KMS-11 (cell line): ENCODE data around the gene ANLN.

ENCODE experiments used
- H2AFZ ChIP-seq: fragments of 200-600 bp; sonication (generic); 2 replicates; pipeline ENCODE4 v1.6.1; 2016; ENCODE audit warnings: antibody characterized with exemption, mixed run types, low read depth
- H3K27ac ChIP-seq: fragments of 200-600 bp; sonication (generic); 2 replicates; pipeline ENCODE4 v1.6.1; 2016; ENCODE audit warnings: mild to moderate bottlenecking, mixed run types
- H3K27me3 ChIP-seq: fragments of 200-600 bp; sonication (generic); 2 replicates; pipeline ENCODE4 v1.6.1; 2017; ENCODE audit warnings: mild to moderate bottlenecking, low read depth, mixed run types, moderate library complexity; ENCODE audit not compliant: insufficient read depth
- H3K36me3 ChIP-seq: fragments of 200-600 bp; sonication (generic); 2 replicates; pipeline ENCODE4 v1.6.1; 2017; ENCODE audit warnings: mild to moderate bottlenecking, mixed run types; ENCODE audit not compliant: insufficient read depth
- H3K4me1 ChIP-seq: fragments of 200-600 bp; sonication (generic); 2 replicates; pipeline ENCODE4 v1.6.1; 2016; ENCODE audit warnings: mild to moderate bottlenecking, low read depth, mixed run types; ENCODE audit not compliant: poor library complexity, severe bottlenecking
- H3K4me2 ChIP-seq: fragments of 200-600 bp; sonication (generic); 2 replicates; pipeline ENCODE4 v1.7.0; 2016; ENCODE audit warnings: mild to moderate bottlenecking, mixed run types
- H3K4me3 ChIP-seq: fragments of 200-600 bp; sonication (generic); IDR thresholded peaks from 2 replicates; pipeline ENCODE4 v1.6.1; 2017; ENCODE audit warnings: low read depth, low read length, mixed read lengths; ENCODE audit not compliant: insufficient read depth
- H3K79me2 ChIP-seq: fragments of 200-600 bp; sonication (generic); 2 replicates; pipeline ENCODE4 v1.6.1; 2016; ENCODE audit warnings: low read depth, mixed run types; ENCODE audit not compliant: insufficient read depth
- H3K9ac ChIP-seq: fragments of 200-600 bp; sonication (generic); 2 replicates; pipeline ENCODE4 v1.6.1; 2016; ENCODE audit warnings: mild to moderate bottlenecking, mixed run types
- H4K20me1 ChIP-seq: fragments of 200-600 bp; sonication (generic); 2 replicates; pipeline ENCODE4 v1.6.1; 2016; ENCODE audit warnings: mild to moderate bottlenecking, mixed run types; ENCODE audit not compliant: insufficient read depth
- CTCF ChIP-seq: fragments of 200-600 bp; sonication (generic); conservative IDR thresholded peaks from 2 replicates; pipeline ENCODE4 v1.6.1; 2017; ENCODE audit warnings: low read depth, mild to moderate bottlenecking, antibody characterized with exemption, low read length, moderate library complexity, mixed read lengths

ANLN gene

GRCh38 chr7:36363515-36363914, 26.1 kb upstream of the ANLN start:
- H4K20me1 ChIP-seq: no peaks in the 10 kb centered on the region
- no peaks in the 10 kb centered on the region for H3K27me3 ChIP-seq
- TF ChIP-seq CTCF: no peak

GRCh38 chr7:36366005-36366717, 23.5 kb upstream of the ANLN start:
- peak overlapping the region; percentile 54 for H3K4me2 ChIP-seq
- H3K79me2 ChIP-seq: no peaks in the 10 kb centered on the region
- H3K9ac ChIP-seq: peak overlapping the region; percentile 53
- no peaks in the 10 kb centered on the region for H4K20me1 ChIP-seq
- H3K27ac ChIP-seq: no peak overlapping the region
- TF ChIP-seq CTCF: no peak
- no peaks in the 10 kb centered on the region for H3K27me3 ChIP-seq
- H2AFZ ChIP-seq: peak overlapping the region; percentile 98
- no peaks in the 10 kb centered on the region for H3K4me1 ChIP-seq
- no peaks in the 10 kb centered on the region for H3K36me3 ChIP-seq
- no peak overlapping the region for H3K4me3 ChIP-seq

More at GRCh38 chr7:36363515-36363914, 26.1 kb upstream of the ANLN start:
- H3K4me2 ChIP-seq: no peak overlapping the region
- H2AFZ ChIP-seq: no peak overlapping the region
- H3K79me2 ChIP-seq: no peaks in the 10 kb centered on the region
- no peaks in the 10 kb centered on the region for H3K4me1 ChIP-seq
- H3K36me3 ChIP-seq: no peaks in the 10 kb centered on the region
- H3K4me3 ChIP-seq: no peak overlapping the region
- H3K27ac ChIP-seq: no peak overlapping the region
- H3K9ac ChIP-seq: no peak overlapping the region

GRCh38 chr7:36366718-36367560, 22.7 kb upstream of the ANLN start:
- H3K4me2 ChIP-seq: peak overlapping the region; percentile 54
- no peaks in the 10 kb centered on the region for H3K79me2 ChIP-seq
- peak; percentile 84 for TF ChIP-seq CTCF
- no peaks in the 10 kb centered on the region for H3K27me3 ChIP-seq
- H3K27ac ChIP-seq: no peak overlapping the region; the same call in 1 of the 2 replicates
- peak overlapping the region; percentile 53 for H3K9ac ChIP-seq
- no peaks in the 10 kb centered on the region for H3K4me1 ChIP-seq
- peak overlapping the region; percentile 98 for H2AFZ ChIP-seq
- no peaks in the 10 kb centered on the region for H3K36me3 ChIP-seq
- H3K4me3 ChIP-seq: no peak overlapping the region
- H4K20me1 ChIP-seq: no peaks in the 10 kb centered on the region

- Histone ChIP-seq H3K27me3 (no peaks in the 10 kb centered on the region), H3K27ac (no peak overlapping the region), H3K36me3 (no peaks in the 10 kb centered on the region), H3K9ac (peak overlapping the region; percentile 53; the same call in 1 of the 2 replicates), H2AFZ (peak overlapping the region; percentile 98), H4K20me1 (no peaks in the 10 kb centered on the region), H3K4me3 (no peak overlapping the region), H3K4me1 (no peaks in the 10 kb centered on the region), H3K4me2 (peak overlapping the region; percentile 54), H3K79me2 (no peaks in the 10 kb centered on the region)
- no peak for TF ChIP-seq CTCF
These were observed 22.0 kb upstream of the ANLN start for GRCh38 chr7:36367561-36368077.
